HL-60/S4 treated with retinoic acid at 250 ng/mL for 4 days and 3 days (cell line): Measurements from ENCODE around the gene ZNF507.
"Not testable (repeated sequence)": the region's sequence is repeated elsewhere in the genome, so short reads cannot be mapped to it uniquely, and the experiment has no call there.

Source experiments
- in situ Hi-C: fragments of 300-500 bp; cut with MboI; formaldehyde crosslinking; loops from 2 replicates; pipeline ENCODE4 v1.7.0; 2022; ENCODE audit warnings: low sequenced_read_pairs

ZNF507 gene

DNA sequence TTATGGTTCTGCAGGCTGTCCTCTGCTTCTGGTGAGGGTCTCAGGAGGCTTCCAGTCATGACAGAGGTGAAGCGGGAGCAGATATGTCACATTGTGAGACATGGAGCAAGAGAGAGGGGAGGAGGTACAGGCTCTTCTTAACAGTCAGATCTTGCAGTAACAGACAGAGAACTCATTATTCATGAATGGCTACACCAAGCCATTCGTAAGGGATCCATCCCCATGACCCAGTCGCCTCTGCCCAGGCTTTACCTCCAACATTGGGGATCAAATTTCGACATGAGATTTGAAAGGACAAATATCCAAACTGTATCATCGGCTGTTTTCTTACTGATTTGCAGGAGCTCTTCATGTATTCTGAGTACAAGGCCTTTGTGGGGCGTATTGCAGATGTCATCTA, 21.7 kb downstream of the ZNF507 start:
- in situ Hi-C loops, result no loop called here

DNA sequence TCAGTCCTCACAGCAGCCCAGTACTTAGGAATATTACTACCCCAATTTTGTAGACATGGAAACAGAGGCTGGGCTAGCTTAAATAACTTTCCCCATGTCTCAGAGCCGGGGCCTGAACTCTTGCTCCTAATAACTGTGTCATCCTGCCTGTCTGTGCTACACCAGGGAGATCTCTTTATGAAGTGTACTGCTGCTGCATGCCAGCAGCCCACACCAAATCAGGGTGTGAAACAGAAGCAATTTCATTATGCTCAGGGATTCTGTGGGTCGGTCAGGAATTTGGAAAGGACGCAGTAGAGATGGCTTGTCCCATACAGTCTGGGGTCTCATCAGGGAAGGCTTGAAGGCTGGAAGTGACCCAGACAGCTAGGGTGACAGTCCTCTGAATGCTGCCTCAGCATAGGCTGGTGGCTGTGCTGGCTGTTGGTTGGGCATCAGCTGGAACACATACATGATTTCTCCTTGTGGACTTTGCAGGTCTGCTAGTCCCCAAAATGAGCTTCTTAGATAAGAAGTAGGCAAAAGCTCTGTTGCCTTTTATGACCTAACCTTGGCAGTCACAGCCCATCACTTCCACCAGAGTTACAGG, 22.6 kb downstream of the ZNF507 start:
- in situ Hi-C loops, result no loop called here

DNA sequence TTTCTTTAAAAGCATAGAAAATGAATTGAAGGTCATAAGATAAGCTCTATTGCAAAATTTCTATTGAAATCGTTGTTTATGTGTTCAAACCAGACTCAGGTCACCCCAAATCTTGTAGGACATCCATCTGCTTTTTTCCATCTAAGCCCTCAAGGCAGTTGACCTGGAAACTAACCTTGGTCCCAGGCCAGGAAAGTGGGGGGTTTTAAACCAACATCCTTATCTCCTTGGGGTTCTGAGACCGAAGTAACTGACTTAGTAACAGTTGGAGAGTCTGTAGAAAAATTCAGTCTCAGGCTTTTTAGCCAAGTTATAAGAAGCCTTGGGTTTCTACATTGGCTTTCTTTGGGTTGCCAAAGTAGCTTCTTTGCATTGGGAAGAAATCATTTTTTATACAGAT, 23.4 kb downstream of the ZNF507 start:
- in situ Hi-C loops, result no loop called here

DNA sequence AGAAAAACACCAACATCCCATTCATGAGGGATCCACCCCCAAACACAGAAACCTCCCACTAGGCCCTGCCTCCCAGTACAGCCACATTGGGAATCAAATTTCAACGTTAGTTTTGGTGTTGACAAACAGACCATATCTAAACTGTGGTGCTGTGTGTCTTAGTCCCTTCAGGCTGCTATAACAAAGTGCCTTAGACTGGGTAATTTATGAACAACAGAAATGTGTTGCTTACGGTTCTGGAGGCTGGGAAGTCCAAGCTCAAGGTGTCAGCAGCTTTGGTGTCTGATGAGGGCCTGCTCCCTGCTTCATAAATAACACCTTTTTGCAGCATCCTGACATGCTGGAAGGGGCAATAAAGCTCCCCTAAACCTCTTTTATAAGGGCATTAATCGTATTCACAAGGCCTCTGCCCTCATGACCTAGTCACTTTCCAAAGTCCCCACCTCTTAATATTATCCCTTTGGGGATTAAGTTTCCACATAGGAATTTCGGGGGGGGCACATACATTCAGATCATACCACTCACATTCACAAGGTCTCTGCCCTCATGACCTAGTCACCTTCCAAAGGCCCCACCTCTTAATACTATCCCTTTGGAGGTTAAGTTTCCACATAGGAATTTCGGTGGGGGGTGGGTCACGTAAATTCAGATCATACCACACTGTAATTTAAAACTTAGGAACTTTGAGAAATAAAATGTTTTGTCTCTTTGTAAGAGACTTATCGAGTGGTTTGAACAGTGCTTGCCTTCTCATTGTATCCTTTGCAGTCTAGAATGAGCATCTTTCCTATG, 27.5 kb downstream of the ZNF507 start:
- in situ Hi-C loops, result no loop called here

DNA sequence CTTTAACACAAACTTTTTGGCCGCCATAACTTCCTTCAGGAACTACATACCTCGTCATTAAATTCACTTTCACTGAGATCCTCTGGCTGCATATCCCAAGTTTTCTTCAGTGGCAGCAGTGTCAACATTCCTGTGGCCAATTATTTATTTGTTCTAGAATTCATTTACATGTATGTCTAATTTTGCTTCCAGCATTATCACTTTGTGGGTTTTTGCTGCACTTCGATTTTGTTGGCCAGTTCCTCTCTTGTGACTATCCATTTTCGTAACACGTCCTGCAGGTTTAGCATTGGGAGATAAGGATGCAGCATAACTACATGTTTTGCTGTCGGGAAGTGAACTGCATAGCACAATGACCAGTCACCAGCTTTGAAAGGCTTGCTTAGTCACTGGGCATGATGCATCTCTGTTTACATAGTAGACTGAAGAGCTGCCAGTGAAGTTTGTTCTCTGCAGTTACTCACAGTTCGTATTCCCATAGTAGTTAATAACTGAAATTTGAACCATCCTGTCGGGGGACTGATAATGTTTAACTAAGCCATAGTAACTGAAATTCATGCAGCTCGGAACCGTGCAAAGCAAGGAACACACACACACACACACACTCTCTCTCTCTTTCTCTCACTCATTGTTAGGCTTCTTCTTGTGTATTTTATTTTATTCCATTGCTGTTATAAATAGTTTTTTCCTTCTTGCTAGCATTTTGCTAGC, 28.3 kb downstream of the ZNF507 start:
- in situ Hi-C loops, result no loop called here

DNA sequence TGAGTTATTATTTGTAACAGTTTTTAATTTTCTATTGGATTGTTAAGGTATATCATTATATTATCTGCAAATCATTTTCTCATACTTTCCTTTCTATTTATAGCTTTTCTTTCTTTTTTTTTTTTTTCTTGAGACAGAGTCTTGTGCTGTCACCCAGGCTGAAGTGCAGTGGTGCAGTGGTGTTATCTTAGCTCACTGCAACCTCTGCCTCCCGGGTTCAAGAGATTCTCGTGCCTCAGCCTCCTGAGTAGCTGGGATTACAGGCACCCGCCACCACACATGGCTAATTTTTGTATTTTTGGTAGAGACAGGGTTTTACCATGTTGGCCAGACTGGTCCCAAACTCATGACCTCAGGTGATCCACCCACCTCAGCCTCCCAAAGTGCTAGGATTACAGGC, 29.0 kb downstream of the ZNF507 start:
- in situ Hi-C loops, result not testable (repeated sequence)

DNA sequence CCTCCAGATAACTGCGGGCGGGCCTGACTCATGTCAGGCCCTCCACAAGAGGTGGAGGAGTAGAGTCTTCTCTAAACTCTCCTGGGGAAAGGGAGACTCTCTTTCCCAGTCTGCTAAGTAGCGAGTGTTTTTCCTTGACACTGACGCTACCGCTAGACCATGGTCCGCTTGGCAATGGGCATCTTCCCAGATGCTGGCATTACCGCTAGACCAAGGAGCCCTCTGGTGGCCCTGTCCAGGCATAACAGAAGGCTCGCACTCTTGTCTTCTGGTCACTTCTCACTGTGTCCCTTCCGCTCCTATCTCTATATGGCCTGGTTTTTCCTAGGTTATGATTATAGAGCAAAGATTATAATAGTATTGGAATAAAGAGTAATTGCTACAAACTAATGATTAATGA, 31.7 kb downstream of the ZNF507 start:
- in situ Hi-C loops, result not testable (repeated sequence)

DNA sequence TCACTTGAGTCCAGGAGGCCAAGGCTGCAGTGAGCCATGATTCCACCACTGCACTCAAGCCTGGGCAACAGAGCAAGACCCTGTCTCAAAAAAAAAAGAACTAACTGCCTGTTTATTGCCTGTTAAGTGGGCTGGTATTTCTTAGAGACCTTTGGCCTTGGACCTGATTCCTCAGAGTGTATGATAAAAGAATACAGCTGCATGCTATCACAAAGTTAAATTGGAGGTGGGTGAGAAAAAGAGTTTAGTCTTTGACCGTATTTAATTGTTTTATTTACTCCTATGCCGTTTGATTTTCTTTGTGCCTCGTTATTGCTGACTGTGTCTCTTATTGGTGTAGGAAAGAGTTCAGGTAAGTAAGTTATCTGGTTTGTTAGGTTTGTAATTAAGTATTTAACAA, 34.9 kb downstream of the ZNF507 start:
- in situ Hi-C loops, result no loop called here

DNA sequence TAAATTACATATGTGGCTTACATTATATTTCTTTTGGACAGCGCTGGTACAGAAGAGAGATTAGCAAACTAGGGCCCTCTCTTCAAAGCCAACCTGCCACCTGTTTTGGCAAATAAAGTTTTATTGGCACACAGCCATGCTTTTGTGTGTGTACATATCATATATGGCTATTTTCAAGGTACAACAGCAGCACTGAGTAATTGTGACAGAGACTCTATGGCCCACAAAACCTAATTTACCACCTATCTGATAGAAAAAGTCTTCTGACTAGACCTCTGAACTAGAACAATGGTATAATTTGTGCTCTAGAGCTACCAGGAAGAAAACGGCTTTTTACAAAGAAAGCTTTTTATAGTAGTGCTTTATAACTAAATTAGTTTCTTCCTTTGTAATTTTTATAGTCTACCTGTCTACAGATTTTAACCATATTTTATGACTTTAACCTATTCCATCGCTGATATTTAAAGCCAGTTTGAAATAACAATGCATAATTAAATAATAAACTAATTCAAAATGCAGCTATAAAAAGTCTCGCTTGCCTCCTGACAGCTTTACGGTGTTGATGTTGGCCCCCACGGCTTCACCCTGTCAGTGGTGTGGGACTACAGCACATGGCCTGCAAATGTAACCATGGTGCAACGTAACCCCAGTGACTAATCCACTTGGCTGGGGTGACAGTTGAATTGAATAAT, 42.4 kb downstream of the ZNF507 start:
- in situ Hi-C loops, result no loop called here

DNA sequence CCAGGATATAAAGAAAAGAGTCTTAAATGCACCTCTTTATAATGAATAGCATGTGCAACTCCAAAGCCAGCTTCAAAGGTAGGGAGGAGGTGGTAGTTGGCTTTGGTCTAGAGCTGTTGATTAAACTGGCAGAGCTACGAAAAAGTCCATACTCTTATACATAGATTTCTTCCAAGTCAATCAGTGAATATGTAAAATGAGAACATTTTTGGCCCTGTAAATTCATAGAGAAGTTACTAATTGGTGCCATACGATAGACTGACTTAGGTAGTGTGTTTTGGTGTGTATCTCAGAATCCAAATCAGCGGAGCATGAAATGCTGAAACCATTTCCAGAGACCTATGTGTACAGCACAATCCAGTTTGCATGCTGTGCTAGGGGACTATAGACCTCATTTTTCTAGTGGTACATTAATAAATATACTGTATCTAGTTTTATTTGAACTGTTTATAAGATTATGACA, 43.0 kb downstream of the ZNF507 start:
- in situ Hi-C loops, result no loop called here

DNA sequence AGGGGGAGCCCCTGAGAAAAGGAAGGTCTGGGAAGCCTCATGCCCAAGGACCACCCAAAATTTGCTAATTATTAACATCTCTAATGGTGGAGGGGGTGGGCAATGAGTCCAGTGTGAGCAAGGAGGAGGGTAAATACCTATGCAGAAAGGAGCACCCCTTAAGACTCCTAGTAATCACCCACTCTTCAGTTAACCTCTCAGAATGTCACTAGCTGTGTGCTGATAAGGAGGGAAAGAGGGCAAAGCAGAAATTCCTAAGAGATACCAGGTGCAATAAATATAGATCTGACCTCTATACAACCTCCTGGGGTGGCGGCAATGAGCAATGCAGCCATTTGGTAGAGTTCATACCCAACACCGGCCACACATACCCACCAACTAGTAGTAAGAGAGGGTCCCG, 47.5 kb downstream of the ZNF507 start:
- in situ Hi-C loops, result no loop called here

DNA sequence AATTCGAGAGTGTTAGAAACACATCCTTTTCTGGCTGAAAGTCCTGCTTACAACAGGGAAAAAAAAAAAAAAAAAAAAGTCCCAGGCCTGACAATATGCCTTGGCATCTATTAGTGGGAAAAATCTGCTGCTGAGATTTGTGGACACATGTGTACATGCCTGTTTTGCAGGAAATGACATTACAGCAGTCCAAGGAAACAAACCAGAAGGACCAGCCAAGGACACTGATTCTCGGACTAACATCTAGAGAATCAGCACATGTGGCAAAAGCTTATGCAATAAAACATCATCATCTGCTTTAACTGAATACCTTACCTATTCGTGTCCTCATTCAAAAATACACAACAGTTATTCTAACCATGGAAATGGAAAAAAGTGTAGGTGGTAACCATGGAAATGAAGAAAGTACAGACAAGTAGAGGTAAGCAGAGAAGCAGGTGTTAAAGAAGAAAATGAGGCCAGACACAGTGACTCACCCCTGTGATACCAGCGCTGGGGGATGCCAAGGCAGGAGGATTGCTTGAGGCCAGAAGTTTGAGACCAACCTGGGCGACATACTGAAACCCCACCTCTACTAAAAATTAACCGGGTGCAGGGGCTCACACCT, 50.7 kb downstream of the ZNF507 start:
- in situ Hi-C loops, result no loop called here

DNA sequence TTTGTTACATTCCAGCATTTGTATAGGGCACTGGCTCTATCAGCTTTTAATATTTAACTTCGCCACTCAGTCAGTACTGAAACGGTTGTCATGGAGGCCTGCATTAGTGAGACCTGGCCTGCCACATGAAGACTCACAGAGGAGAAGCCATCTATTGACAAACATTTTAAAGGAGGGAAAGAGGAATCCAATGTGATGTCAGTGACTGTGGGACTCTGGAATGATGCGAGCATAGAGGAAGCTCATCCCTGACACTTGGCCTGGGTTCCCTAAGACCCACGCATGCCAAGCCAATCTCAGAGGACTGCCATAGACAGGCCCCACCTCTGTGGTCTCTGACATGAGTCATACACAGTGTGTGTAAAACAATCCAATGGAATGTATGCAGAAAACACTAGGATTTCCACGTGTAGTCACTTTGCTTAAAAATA, 52.3 kb downstream of the ZNF507 start:
- in situ Hi-C loops, result no loop called here

DNA sequence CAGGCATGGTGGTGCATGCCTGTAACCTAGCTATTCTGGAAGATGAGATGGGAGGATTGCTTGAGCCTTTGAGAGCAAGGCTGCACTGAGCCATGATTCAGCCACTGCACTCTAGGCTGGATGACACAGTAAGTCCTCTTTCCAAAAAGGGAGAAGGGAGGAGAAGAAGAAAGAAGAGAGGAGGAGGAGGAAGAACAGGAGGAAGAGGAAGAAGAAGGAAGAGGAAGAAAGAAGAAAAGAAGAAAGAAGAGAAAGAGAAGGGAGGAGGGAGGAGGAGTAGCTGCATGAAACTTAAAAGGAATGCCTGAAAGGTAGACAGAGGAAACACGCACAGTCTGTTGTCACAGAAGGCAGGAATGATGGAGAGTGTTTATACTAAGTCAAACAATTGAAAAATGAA, 56.6 kb downstream of the ZNF507 start:
- in situ Hi-C loops, result no loop called here

DNA sequence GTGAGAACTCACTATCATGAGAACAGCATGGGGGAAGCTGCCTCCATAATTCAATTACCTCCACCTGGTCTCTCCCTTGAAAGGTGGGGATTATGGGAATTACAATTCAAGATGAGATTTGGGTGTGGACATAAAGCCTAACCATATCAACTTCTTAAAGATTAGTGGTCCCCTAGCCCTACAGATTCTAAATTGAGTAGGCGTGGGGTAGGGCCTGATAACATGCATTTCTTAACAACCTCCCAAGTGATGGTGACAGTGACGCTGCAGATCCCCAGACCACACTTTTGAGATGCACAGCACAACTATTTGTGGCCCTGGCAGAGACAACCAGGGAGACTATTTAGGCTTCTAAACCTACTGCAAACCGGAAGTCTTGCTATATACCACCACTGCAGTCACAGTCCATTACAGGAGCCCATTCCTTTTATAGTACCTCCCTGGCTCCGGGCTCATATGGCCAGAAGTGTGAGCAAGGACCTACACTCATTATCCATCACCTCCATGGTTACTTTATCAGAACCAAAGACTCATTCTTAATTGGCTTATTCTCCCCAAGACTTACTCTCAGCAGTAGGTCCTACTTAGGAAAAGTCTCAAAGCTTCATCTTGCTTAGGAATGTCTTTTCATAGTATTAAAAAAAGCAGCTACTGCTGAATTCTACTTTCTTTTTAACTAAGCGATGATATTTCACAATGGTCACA, 58.0 kb downstream of the ZNF507 start:
- in situ Hi-C loops, result no loop called here

DNA sequence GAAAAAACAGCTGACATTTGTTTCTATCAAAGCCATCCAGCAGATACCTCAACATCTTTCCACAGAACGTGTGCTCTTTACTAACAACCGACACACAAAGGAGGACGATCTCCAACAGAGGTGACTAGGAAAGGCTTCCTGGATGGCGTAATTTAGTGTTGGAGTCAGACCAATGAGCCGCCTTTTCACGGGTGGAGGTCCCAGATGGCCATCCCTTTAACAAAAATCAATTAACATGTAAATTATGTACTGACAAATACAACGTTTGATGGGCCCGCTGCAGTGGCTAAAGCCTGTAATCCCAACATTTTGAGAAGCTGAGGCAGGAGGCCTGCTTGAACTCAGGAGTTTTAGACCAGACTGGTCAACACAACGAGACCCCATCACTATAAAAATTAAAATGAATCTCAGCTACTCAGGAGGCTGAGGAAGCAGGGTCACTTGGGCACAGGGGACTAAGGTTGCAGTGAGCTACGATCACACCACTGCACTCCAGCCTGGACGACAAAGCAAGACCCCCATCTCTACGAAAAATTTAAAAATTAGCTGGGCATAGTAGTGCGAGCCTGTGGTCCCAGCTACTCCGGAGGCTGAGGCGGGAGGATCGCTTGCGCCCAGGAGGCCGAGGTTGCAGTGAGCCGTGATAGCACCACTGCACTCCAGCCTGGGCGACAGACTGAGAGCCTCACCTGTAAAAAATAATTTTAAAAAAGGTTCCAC, 59.0 kb downstream of the ZNF507 start:
- in situ Hi-C loops, result no loop called here

DNA sequence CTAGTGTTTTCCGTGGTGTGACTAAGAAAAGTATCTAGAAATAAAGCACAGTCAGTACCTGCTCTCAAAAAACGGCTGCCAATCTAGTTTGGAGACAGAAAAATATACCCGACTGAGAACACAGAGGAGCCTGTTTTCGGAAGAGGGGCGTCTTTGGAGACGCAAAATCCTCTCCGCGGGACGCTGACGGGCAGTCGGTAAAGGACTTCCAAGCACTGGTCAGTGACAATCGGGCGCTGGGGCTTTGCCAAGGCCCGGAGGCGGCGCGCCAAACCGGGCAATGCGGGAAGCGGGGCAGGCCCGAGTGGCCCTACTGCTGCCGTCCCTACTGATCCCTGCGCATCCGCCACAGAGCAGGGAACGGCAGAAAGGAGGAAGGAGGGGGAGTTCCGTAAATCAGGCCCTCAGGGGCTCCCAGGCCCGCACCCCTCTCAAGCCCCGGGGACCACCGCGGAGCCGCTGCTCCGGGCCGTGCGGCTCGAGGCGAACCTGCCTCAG, 59.6 kb downstream of the ZNF507 start:
- in situ Hi-C loops, result no loop called here

DNA sequence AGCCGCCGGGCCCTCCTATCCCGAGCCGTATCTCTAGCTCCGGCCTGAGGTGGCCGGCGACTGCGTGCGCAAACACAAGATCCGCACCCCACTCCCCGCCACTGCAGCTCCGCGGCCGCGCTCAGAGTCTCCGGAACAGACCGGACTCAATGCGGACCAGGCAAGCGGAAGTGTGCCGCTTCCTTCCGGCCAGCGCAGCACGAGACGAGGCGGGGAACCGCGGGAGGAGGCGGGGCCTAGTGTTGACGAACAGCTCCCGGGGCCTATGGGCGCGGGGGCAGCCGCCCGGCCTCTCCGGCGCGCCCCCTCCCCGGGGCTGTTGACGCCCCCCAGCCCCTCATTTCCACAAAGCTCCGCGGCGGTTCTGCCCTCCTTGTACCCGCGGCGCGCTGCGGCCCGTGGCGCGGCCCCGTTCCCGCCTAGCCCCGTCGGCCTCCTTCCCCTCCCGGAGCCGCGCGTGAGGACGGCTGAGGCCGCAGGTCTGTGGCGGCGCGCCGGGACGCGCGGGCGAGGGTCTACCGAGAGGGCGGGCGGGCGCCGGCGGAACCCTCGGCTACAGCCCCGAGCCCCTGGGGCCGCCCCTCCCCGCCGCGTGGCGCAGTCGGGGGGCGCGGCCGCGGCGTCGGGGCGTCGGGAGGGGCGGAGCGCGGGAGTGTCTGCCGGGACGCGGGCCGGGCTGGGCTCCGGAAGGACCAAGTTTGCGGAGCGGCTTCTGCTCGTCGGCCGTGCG, 60.2 kb downstream of the ZNF507 start, which contains the start of gene DPY19L3:
Gene DPY19L3 (plus strand): TSS at position 340 of the 730 bp plus-strand sequence. CDS start 2,484 bp downstream, outside the sequence.
- in situ Hi-C loops, result no loop called here
